A549 (cell line): Measurements from ENCODE around the gene TUG1. TPM values are rescaled to one million over a fixed set of nuclear protein-coding genes. Genes with fewer than 3 reads are reported as not detected.

Experiments used
- ATAC-seq, 2 experiments: fragments of 200-7000 bp in 1 of 2; fragments of >200 bp in 1 of 2; cut with Nextera tagmentation in 1 of 2; cut with Tn5 transposase in 1 of 2; 3 replicates each; pipeline versions ENCODE4 v1.8.0 to v1.9.1; 2018 to 2020; ENCODE audit warnings: mild to moderate bottlenecking in 1 of 2, moderate library complexity in 1 of 2
- CTCF ChIA-PET: fragments of 300-600 bp; sonication (Branson Sonifier 250); formaldehyde crosslinking; extraction: SDS; loops from one replicate; lab custom pipeline; 2021; ENCODE audit warnings: antibody characterized with exemption, inconsistent platforms; lab: Yijun Ruan, JAX
- POLR2A ChIA-PET: fragments of 350-600 bp; formaldehyde crosslinking; extraction: SDS; loops from one replicate; lab custom pipeline; 2021; ENCODE audit warnings: antibody characterized with exemption, inconsistent platforms; lab: Yijun Ruan, JAX
- DNase-seq, 2 experiments: peaks; one replicate each; pipeline versions ENCODE4 v3.0.0 to v3.0.0-alpha.2; 2011 to 2016; ENCODE audit warnings: low read depth in 1 of 2, low spot score in 1 of 2
- FAIRE-seq: peaks from 2 replicates; lab custom pipeline; 2011; peaks lifted over from hg19 to GRCh38; lab: Jason Lieb, UNC
- H3K27ac ChIP-seq, 2 experiments: fragments of >200 bp; sonication (Bioruptor Twin); formaldehyde crosslinking; 3 replicates each; pipeline ENCODE4 v1.5.1; 2016 to 2017
- H3K4me1 ChIP-seq: fragments of >200 bp; sonication (Bioruptor Twin); formaldehyde crosslinking; 3 replicates; pipeline ENCODE4 v1.6.1; 2016
- H3K4me2 ChIP-seq: fragments of >200 bp; sonication (Bioruptor Twin); formaldehyde crosslinking; 3 replicates; pipeline ENCODE4 v1.6.1; 2016
- H3K4me3 ChIP-seq: fragments of >200 bp; sonication (Bioruptor Twin); formaldehyde crosslinking; 3 replicates; pipeline ENCODE4 v1.5.1; 2016
- H3K9me3 ChIP-seq: fragments of >200 bp; sonication (Bioruptor Twin); formaldehyde crosslinking; 3 replicates; pipeline ENCODE4 v1.6.1; 2016
- CBX2 ChIP-seq: fragments of 200-600 bp; sonication (generic); IDR thresholded peaks from 2 replicates; pipeline ENCODE4 v1.6.1; 2016; ENCODE audit warnings: low read depth, mild to moderate bottlenecking, borderline replicate concordance
- EHF ChIP-seq: fragments of 250-450 bp; sonication (Bioruptor Pico); IDR thresholded peaks from 2 replicates; pipeline ENCODE4 v1.5.0; 2020; ENCODE audit warnings: mild to moderate bottlenecking
- EHMT2 ChIP-seq: fragments of 200-600 bp; sonication (generic); IDR thresholded peaks from 2 replicates; pipeline ENCODE4 v1.6.1; 2016; ENCODE audit warnings: antibody characterized with exemption, low read depth, mild to moderate bottlenecking, moderate library complexity
- EP300 ChIP-seq, 2 experiments: fragments of >200 bp; sonication (Bioruptor Twin); formaldehyde crosslinking; IDR thresholded peaks; 2 replicates in 1 of 2; 3 replicates in 1 of 2; pipeline ENCODE4 v1.6.1; 2016 to 2017
- FOSL2 ChIP-seq, 2 experiments: fragments of 450-650 bp in 1 of 2; fragments of >200 bp in 1 of 2; sonication (Bioruptor Twin) in 1 of 2; formaldehyde crosslinking; IDR thresholded peaks; 2 replicates each; pipeline versions ENCODE4 v1.5.0 to v1.6.1; 2016 to 2020; ENCODE audit warnings: mild to moderate bottlenecking in 1 of 2, moderate library complexity in 1 of 2
- FOXS1 ChIP-seq: fragments of 250-450 bp; sonication (Bioruptor Pico); IDR thresholded peaks from 2 replicates; pipeline ENCODE4 v1.5.0; 2020; ENCODE audit warnings: mild to moderate bottlenecking, moderate library complexity
- GATA3 ChIP-seq: IDR thresholded peaks from 2 replicates; pipeline ENCODE4 v1.6.1; 2012; ENCODE audit warnings: borderline replicate concordance
- HDAC2 ChIP-seq: fragments of 200-600 bp; sonication (generic); IDR thresholded peaks from 2 replicates; pipeline ENCODE4 v1.6.1; 2016
- HES2 ChIP-seq: fragments of >200 bp; sonication (Bioruptor Twin); formaldehyde crosslinking; IDR thresholded peaks from 2 replicates; pipeline ENCODE4 v1.6.1; 2016
- HEYL ChIP-seq: fragments of 250-450 bp; sonication (Bioruptor Pico); IDR thresholded peaks from 2 replicates; pipeline ENCODE4 v1.8.0; 2021; ENCODE audit warnings: mild to moderate bottlenecking, moderate library complexity
- HMGXB4 ChIP-seq: fragments of 250-450 bp; sonication (Bioruptor Pico); IDR thresholded peaks from 2 replicates; pipeline ENCODE4 v1.5.0; 2021; ENCODE audit warnings: mild to moderate bottlenecking, moderate library complexity, borderline replicate concordance
- JUN ChIP-seq, 2 experiments: fragments of >200 bp; sonication (Bioruptor Twin); formaldehyde crosslinking; IDR thresholded peaks; 2 replicates in 1 of 2; 3 replicates in 1 of 2; pipeline ENCODE4 v1.6.1; 2016 to 2017
- JUNB ChIP-seq: fragments of >200 bp; sonication (Bioruptor Twin); formaldehyde crosslinking; IDR thresholded peaks from 2 replicates; pipeline ENCODE4 v1.6.1; 2016
- MYC ChIP-seq: IDR thresholded peaks from 2 replicates; pipeline ENCODE4 v1.6.1; 2012; ENCODE audit warnings: mild to moderate bottlenecking, inconsistent platforms, low read length, improper control_type of control experiment, borderline replicate concordance
- PHF8 ChIP-seq: fragments of 200-600 bp; sonication (generic); IDR thresholded peaks from 2 replicates; pipeline ENCODE4 v1.6.1; 2016; ENCODE audit warnings: low read depth, mild to moderate bottlenecking, antibody characterized with exemption, moderate library complexity, borderline replicate concordance
- POLR2A ChIP-seq: IDR thresholded peaks from 2 replicates; pipeline ENCODE4 v1.6.1; 2012; ENCODE audit warnings: mild to moderate bottlenecking, low read length
- POLR2AphosphoS2 ChIP-seq: conservative IDR thresholded peaks from 2 replicates; pipeline ENCODE4 v1.6.1; 2012; ENCODE audit warnings: low read length, improper control_type of control experiment, inconsistent platforms
- RAD21 ChIP-seq, 2 experiments: fragments of >200 bp in 1 of 2; sonication (Bioruptor Twin) in 1 of 2; formaldehyde crosslinking in 1 of 2; IDR thresholded peaks in 1 of 2; conservative IDR thresholded peaks in 1 of 2; 2 replicates in 1 of 2; 3 replicates in 1 of 2; pipeline ENCODE4 v1.6.1; 2012 to 2018; ENCODE audit warnings: inconsistent platforms in 1 of 2
- RCOR1 ChIP-seq: fragments of 150-350 bp; IDR thresholded peaks from 2 replicates; pipeline ENCODE4 v1.6.1; 2014; ENCODE audit warnings: antibody characterized with exemption, low read length, low read depth
- RFX5 ChIP-seq: fragments of 450-650 bp; IDR thresholded peaks from 2 replicates; pipeline ENCODE4 v1.7.1; 2014; ENCODE audit warnings: antibody characterized with exemption, mild to moderate bottlenecking, moderate library complexity
- RNF2 ChIP-seq: fragments of 200-600 bp; sonication (generic); IDR thresholded peaks from 2 replicates; pipeline ENCODE4 v1.6.1; 2016; ENCODE audit warnings: low read depth, mild to moderate bottlenecking, antibody characterized with exemption, moderate library complexity, borderline replicate concordance
- SMC3 ChIP-seq: fragments of >200 bp; sonication (Bioruptor Twin); formaldehyde crosslinking; IDR thresholded peaks from 3 replicates; pipeline ENCODE4 v1.6.1; 2018; ENCODE audit warnings: inconsistent platforms
- SREBF2 ChIP-seq: fragments of 450-650 bp; IDR thresholded peaks from 2 replicates; pipeline ENCODE4 v1.6.1; 2014; ENCODE audit warnings: mild to moderate bottlenecking, moderate library complexity
- TP53 ChIP-seq: fragments of 250-450 bp; sonication (Bioruptor Pico); IDR thresholded peaks from 2 replicates; pipeline ENCODE4 v1.5.0; 2021; ENCODE audit warnings: mild to moderate bottlenecking, moderate library complexity
- ZFP36 ChIP-seq: fragments of 450-650 bp; IDR thresholded peaks from 2 replicates; pipeline ENCODE4 v1.6.1; 2014; ENCODE audit warnings: borderline replicate concordance; ENCODE audit not compliant: partially characterized antibody
- WGBS: methylation state at CpG from one replicate; pipeline ENCODE4 v1.1.6; 2017; ENCODE audit errors: missing lambda C conversion rate; 5-methylcytosine and 5-hydroxymethylcytosine counted together
- polyA plus RNA-seq, 4 experiments: library from polyadenylated mRNA; depleted of rRNA in 3 of 4; stranded (reverse); fragments of >200 nt; fragmentation: RNase III in 1 of 4; extraction: RNeasy Plus Mini Kit Qiagen cat#74134 plus additional on column Dnase treatment in 1 of 4; gene quantifications; 2 replicates in 3 of 4; 3 replicates in 1 of 4; pipeline ENCODE4 v1.2.3, GENCODE V29; 2011 to 2017
- TF ChIP-seq, protein P1 (sequence below): IDR thresholded peaks from 2 replicates; pipeline ENCODE4 v1.6.1; 2012; ENCODE audit warnings: low read depth, borderline replicate concordance
- TF ChIP-seq, protein P2 (sequence below): fragments of >200 bp; sonication (Bioruptor Twin); formaldehyde crosslinking; IDR thresholded peaks from 3 replicates; pipeline ENCODE4 v1.5.1; 2016

Gene TUG1
- polyA plus RNA-seq, 2 of the 4 experiments (the other 2 are of a cell fraction) = 29.9 to 104 TPM

- ChIA-PET POLR2A (no interaction called here), CTCF (interaction anchor here (0.8 to 2.0 kb wide), 2 partner anchors 10 to 130 kb away, joined by 3 to 4 read pairs; no protein-coding TSS in a partner anchor)
- FAIRE-seq = no peak
- H3K9me3 ChIP-seq = no peaks in the 10 kb centered on the region
- no peak for ATAC-seq
- H3K4me3 ChIP-seq = no peak overlapping the region
- H3K4me2 ChIP-seq = no peak overlapping the region
- no peak for DNase-seq
- H3K4me1 ChIP-seq = no peaks in the 10 kb centered on the region
- no peak overlapping the region for H3K27ac ChIP-seq
- TF ChIP-seq JUNB (no peak), EHF (CRISPR knock-in tag) (no peak), ZFP36 (no peak), RCOR1 (no peak), PHF8 (no peak), RFX5 (no peak), EP300 (IDR thresholded peaks at IDR 0.05) (no peak), GATA3 (no peak), FOSL2 (IDR thresholded peaks at IDR 0.05) (no peak), FOSL2 (CRISPR knock-in tag; IDR thresholded peaks at IDR 0.05) (no peak), HDAC2 (no peak), HEYL (no peak)
- TF ChIP-seq, protein P1, sequence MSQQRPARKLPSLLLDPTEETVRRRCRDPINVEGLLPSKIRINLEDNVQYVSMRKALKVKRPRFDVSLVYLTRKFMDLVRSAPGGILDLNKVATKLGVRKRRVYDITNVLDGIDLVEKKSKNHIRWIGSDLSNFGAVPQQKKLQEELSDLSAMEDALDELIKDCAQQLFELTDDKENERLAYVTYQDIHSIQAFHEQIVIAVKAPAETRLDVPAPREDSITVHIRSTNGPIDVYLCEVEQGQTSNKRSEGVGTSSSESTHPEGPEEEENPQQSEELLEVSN = no peak
- WGBS = 97% methylated on average over 4 of the region's 4 CpGs
Measured at GRCh38 chr22:30955153-30955552, 13.9 kb upstream of the TUG1 start.

DNA sequence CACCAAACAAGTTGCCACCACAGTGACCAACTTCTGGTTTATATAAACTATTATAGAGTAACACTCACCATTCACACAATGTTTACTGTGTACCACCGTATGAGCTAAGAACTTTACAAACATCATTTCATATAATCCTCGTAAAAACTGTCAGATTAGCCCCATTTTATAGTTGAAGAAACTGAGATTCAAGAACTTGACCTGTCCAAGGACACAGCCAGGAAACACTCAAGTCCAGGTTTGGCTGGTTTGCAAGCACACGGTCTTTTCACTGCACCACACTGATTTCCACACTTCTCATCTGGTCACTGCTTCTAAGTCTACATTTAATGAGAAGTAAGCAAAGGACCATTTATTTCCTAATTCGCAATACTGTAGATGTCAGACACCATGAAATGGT, 4.2 kb upstream of the TUG1 start:
- Histone ChIP-seq H3K27ac (no peak overlapping the region), H3K4me1 (no peaks in the 10 kb centered on the region), H3K9me3 (peaks cover 16% of the 10 kb centered on the region; the same call in 2 of the 3 replicates), H3K4me2 (no peak overlapping the region), H3K4me3 (no peak overlapping the region)
- DNase-seq (no peak), ATAC-seq (no peak), FAIRE-seq (no peak)
- 91% methylated on average over 4 of the region's 4 CpGs for WGBS
- ChIA-PET POLR2A (no interaction called here), CTCF (interaction anchor here (0.6 kb wide), 2 partner anchors 32 to 42 kb away, joined by 3 read pairs; no protein-coding TSS in a partner anchor)
- no peak for TF ChIP-seq ZFP36
- no peak for TF ChIP-seq POLR2A
- TF ChIP-seq, protein P2, sequence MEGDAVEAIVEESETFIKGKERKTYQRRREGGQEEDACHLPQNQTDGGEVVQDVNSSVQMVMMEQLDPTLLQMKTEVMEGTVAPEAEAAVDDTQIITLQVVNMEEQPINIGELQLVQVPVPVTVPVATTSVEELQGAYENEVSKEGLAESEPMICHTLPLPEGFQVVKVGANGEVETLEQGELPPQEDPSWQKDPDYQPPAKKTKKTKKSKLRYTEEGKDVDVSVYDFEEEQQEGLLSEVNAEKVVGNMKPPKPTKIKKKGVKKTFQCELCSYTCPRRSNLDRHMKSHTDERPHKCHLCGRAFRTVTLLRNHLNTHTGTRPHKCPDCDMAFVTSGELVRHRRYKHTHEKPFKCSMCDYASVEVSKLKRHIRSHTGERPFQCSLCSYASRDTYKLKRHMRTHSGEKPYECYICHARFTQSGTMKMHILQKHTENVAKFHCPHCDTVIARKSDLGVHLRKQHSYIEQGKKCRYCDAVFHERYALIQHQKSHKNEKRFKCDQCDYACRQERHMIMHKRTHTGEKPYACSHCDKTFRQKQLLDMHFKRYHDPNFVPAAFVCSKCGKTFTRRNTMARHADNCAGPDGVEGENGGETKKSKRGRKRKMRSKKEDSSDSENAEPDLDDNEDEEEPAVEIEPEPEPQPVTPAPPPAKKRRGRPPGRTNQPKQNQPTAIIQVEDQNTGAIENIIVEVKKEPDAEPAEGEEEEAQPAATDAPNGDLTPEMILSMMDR = no peak
- TF ChIP-seq RNF2 = no peak
- no peak for TF ChIP-seq HEYL
- no peak for TF ChIP-seq HMGXB4 (CRISPR knock-in tag)
- TF ChIP-seq SREBF2 = no peak
- TF ChIP-seq SMC3 = no peak
- TF ChIP-seq JUN (IDR thresholded peaks at IDR 0.05) = no peak
- TF ChIP-seq TP53 (CRISPR knock-in tag) = no peak
- no peak for TF ChIP-seq MYC
- TF ChIP-seq RAD21 (conservative IDR thresholded peaks at IDR 0.05 in 1 of 2, IDR thresholded peaks at IDR 0.05 in 1 of 2) = no peak
- TF ChIP-seq FOXS1 = no peak
- no peak for TF ChIP-seq EHMT2
- no peak for TF ChIP-seq CBX2
- TF ChIP-seq POLR2AphosphoS2 = no peak
- TF ChIP-seq FOSL2 (IDR thresholded peaks at IDR 0.05) = no peak
- no peak for TF ChIP-seq FOSL2 (CRISPR knock-in tag; IDR thresholded peaks at IDR 0.05)
- TF ChIP-seq EHF (CRISPR knock-in tag) = no peak
- no peak for TF ChIP-seq HES2
